AG09309 (cell line): ENCODE data around the gene XYLB.
A peak's percentile ranks its signal among the peaks of the same experiment; 100 is the strongest.
"Not testable (repeated sequence)": the region's sequence is repeated elsewhere in the genome, so short reads cannot be mapped to it uniquely, and the experiment has no call there.

Source experiments
- DNase-seq: peaks from one replicate; pipeline ENCODE4 v3.0.0-alpha.2; 2010; ENCODE audit warnings: low read depth
- H3K4me3 ChIP-seq: 2 replicates; pipeline ENCODE4 v1.5.1; 2011; ENCODE audit warnings: mild to moderate bottlenecking, low read depth, low read length, moderate library complexity; ENCODE audit not compliant: control insufficient read depth
- TF ChIP-seq, protein P1 (sequence below): IDR thresholded peaks from 2 replicates; pipeline ENCODE4 v1.5.1; 2011; ENCODE audit warnings: mild to moderate bottlenecking, low read depth, low read length, inconsistent platforms; ENCODE audit not compliant: insufficient read depth, control insufficient read depth; ENCODE audit errors: missing control alignments

The XYLB gene

GRCh38 chr3:38346587-38347410, at the start of gene XYLB:
Gene XYLB, plus strand, starts transcription at chr3:38346785. Its CDS starts 84 bp downstream, at chr3:38346869.
- TF ChIP-seq, protein P1, sequence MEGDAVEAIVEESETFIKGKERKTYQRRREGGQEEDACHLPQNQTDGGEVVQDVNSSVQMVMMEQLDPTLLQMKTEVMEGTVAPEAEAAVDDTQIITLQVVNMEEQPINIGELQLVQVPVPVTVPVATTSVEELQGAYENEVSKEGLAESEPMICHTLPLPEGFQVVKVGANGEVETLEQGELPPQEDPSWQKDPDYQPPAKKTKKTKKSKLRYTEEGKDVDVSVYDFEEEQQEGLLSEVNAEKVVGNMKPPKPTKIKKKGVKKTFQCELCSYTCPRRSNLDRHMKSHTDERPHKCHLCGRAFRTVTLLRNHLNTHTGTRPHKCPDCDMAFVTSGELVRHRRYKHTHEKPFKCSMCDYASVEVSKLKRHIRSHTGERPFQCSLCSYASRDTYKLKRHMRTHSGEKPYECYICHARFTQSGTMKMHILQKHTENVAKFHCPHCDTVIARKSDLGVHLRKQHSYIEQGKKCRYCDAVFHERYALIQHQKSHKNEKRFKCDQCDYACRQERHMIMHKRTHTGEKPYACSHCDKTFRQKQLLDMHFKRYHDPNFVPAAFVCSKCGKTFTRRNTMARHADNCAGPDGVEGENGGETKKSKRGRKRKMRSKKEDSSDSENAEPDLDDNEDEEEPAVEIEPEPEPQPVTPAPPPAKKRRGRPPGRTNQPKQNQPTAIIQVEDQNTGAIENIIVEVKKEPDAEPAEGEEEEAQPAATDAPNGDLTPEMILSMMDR = peak; percentile 68
- no peak for DNase-seq
- peak within 1 kb of the TSS; percentile 80 for H3K4me3 ChIP-seq

DNA sequence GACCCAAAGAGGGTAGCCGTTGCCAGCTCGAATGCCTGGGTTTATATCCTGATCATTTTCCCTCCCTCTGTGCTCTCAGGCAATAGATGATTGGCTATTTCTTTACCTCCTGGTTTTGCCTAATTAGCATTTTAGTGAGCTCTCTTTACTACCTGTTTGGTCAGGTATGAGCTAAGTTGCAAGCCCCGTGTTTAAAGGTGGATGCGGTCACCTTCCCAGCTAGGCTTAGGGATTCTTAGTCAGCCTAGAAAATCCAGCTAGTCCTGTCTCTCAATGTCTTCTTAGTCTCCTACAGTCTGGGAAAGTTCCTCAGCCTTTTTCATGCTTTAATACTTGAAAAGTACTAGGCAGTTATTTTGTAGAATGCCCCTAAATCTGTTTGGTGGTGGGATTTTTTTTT, 49.5 kb upstream of the XYLB start:
- DNase-seq, H3K4me3 ChIP-seq: not testable (repeated sequence)

DNA sequence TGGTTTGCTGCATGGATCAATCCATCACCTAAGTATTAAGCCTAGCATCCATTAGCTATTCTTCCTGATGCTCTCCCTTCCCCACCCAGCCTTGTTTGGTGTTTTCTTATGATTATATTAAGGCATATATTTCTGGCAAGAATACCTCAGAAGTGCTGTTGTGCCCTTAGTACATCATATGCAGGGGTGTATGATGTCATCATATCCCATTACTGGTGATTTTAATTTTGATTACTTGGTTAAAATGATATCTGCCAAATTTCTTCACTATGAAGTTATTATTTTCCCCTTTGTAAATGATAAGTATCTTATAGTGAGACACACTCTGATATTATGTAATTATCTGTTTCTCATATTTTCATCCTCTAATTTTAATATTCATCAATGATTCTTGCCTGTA, 49.0 kb upstream of the XYLB start:
- no peak for DNase-seq
- no peak overlapping the region for H3K4me3 ChIP-seq
- TF ChIP-seq, protein P1 = no peak

- TF ChIP-seq, protein P1 = peak; percentile 45
- no peak for DNase-seq
- no peak overlapping the region for H3K4me3 ChIP-seq
These were observed 48.5 kb upstream of the XYLB start for GRCh38 chr3:38297947-38298711.

DNA sequence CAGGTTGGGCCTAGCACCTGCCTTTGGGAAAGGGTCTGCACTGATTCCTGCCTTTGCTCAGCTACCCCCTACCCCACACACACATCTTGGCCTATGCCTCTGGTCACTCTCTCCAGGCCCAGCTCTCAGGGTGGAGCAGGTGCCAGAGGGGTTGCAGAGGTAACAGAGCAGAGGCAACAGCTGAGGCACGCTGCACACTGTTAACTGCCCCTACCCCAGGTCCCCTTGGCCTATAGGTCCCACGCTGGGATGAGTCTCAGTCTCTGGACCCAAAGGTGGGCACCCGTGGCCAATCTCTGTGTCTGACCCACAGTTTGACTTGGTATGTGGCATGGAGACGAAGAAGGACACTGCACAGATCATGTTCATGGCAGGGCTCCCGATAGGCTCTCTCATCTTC, 39.6 kb upstream of the XYLB start:
- no peak overlapping the region for H3K4me3 ChIP-seq
- TF ChIP-seq, protein P1 = no peak
- DNase-seq = no peak

GRCh38 chr3:38307599-38307998, 39.0 kb upstream of the XYLB start:
- TF ChIP-seq, protein P1 = no peak
- no peak overlapping the region for H3K4me3 ChIP-seq
- no peak for DNase-seq

GRCh38 chr3:38308456-38308855, 38.1 kb upstream of the XYLB start:
- H3K4me3 ChIP-seq = no peak overlapping the region
- TF ChIP-seq, protein P1 = no peak
- no peak for DNase-seq
